Hepatocyte (in vitro differentiated cells): ENCODE data around the gene ANO4.

Experiments used
- CTCF ChIP-seq: fragments of 200-600 bp; sonication (generic); IDR thresholded peaks from 2 replicates; pipeline ENCODE4 v1.5.1; 2016; ENCODE audit warnings: antibody characterized with exemption, mild to moderate bottlenecking; ENCODE audit not compliant: poor library complexity
- EZH2 ChIP-seq: fragments of 200-600 bp; sonication (generic); IDR thresholded peaks from 2 replicates; pipeline ENCODE4 v1.6.1; 2016; ENCODE audit warnings: antibody characterized with exemption, mild to moderate bottlenecking, borderline replicate concordance

DNA sequence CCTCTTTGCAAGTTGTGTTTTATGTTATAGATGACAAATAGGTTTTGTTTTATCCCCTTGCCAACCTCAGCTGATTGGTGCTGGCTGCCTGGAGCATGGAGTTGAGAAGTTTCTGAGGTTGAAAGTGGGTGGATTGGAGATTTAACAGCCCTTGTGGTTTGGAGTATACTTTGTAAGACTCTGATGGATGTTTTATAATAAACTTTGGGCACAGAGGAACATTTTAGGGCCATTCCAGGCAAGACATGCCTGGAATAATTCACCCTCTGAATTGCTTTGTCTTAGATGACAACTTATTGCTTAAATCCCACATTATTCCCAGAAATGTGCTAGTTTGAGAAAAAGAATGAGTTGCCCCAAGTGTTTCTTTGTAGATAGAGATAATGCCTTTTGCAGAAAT, 256.6 kb downstream of the ANO4 start:
- TF ChIP-seq EZH2 = no peak
- TF ChIP-seq CTCF = no peak
